ENCODE data around the gene AP1B1.

AP1B1 gene

DNA sequence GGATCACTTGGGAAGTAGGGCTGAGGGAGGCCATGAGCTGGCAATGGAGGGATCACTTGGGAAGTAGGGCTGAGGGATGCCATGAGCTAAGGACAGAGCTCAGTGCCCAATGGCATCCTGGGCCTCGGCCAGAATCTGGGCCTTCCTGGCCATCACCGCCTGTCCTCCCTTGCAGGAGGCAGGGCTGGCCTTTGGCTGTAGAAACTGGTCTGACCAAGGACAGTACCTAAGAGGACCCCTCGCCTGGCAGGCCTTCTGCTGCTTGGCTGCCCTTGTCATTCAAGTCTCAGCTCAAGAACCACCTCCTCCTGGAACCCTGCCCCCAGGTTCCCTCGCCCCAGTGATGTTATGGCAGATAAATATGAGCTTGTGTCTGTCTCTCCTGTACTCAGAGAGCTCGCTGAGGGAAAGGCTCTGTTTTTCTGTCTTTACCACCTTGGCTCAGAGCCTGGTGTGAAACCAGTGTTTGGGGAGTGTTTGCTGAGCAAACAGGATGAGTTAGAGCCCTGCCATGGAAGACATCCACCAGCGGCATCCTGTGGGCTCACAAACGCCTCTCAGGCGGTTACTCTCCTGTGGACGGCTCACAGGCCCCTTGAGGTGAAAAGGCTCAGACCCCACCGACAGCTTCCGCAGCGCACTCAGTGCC lies 53.5 kb downstream of the AP1B1 start:
- TF ChIP-seq, protein P1, sequence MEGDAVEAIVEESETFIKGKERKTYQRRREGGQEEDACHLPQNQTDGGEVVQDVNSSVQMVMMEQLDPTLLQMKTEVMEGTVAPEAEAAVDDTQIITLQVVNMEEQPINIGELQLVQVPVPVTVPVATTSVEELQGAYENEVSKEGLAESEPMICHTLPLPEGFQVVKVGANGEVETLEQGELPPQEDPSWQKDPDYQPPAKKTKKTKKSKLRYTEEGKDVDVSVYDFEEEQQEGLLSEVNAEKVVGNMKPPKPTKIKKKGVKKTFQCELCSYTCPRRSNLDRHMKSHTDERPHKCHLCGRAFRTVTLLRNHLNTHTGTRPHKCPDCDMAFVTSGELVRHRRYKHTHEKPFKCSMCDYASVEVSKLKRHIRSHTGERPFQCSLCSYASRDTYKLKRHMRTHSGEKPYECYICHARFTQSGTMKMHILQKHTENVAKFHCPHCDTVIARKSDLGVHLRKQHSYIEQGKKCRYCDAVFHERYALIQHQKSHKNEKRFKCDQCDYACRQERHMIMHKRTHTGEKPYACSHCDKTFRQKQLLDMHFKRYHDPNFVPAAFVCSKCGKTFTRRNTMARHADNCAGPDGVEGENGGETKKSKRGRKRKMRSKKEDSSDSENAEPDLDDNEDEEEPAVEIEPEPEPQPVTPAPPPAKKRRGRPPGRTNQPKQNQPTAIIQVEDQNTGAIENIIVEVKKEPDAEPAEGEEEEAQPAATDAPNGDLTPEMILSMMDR (IDR thresholded peaks at IDR 0.05; ENCODE audit: control insufficient read depth, insufficient read depth, low read depth, low read length, missing control alignments), result no peak
- no peak for DNase-seq (ENCODE audit: low read depth)

DNA sequence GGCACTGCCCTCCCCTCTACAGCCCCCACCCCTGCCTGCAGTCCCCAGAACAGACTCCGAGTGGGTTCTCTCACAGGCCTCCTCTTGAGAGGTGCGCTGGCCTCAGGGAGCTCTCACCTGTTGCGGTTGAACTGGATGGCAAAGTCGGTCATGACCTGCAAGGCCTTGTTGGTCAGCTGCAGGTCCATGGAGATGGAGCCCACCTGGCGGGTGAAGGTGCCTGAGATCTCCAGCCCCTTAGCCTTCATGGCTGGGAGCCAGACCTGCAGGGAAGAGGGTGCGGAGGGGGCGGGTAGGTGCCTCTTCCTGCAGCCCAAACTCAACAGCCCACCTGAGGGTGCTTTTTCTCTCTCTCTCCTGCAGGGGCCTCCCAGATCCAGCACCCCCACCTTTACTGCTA lies 54.2 kb downstream of the AP1B1 start:
- H3K4me3 ChIP-seq (ENCODE audit: control insufficient read depth, low read depth, low read length), result no peak overlapping the region
- no peak for DNase-seq (ENCODE audit: low read depth)
- TF ChIP-seq, protein P1 (IDR thresholded peaks at IDR 0.05; ENCODE audit: control insufficient read depth, insufficient read depth, low read depth, low read length, missing control alignments), result no peak

More for the DNA sequence above, 53.5 kb downstream of the AP1B1 start:
- H3K4me3 ChIP-seq (ENCODE audit: control insufficient read depth, low read depth, low read length), result no peak overlapping the region

DNA sequence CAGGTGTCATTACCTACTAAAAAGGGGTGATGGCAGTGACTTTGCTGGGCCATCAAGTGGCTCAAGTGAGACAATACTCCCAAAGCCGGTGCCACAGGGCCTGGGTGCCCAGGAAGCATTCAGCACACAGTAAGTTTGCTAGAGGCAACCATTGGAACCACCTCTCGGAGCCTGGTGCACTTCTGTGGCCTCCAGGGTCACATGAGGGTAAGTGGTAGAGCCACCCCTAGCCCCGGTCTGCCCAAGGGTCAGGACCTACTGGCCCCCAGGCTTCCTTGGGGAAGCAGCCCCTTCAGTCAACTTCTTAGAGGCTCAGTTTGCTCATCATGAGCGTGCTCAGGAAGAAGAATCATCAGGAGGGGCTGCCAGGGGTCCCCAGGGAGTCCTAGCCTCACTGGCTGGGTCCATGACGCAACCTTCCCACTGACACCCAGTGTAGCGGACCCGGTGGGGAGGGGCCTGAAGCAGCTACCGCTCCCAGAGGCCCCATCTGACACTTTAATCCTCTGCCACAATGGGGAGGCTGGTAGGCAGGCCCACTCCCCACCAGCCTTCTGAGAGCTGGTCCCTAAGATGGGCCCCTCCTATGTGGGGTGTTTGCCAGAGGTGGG lies 55.4 kb downstream of the AP1B1 start:
- TF ChIP-seq, protein P1 (IDR thresholded peaks at IDR 0.05; ENCODE audit: control insufficient read depth, insufficient read depth, low read depth, low read length, missing control alignments), result no peak
- no peak for DNase-seq (ENCODE audit: low read depth)

DNA sequence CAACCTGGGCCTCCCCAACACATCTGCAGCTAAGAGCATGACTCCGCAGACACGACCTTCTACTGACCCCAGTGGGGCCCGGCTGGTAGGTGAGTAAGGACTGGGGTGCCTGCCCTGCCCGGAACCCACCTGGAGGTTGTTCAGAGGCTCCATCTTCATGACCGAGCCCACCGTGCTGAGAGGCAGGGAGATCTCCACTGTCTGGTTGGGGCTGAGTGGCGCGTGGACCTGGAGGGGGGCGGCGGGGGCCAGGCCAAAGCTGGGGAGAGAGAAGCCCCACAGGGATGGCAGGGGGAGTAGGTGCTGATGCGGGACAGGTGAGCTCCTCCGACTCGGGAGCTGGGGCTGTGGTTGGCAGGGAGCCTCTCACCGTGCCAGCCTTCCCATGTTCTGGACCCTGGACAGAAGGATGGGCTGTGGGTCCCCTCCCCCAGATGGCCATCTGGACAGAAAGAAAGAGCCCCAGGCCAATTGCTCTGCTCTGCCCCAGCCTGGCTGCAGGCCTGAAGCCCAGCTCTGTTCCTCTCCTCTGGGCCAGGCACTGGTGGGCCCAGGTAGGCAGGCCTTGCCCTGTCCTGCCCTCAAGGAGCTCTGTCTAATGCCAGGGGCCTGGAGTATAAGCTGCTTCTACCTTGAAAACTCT lies 56.6 kb downstream of the AP1B1 start:
- no peak overlapping the region for H3K4me3 ChIP-seq (ENCODE audit: control insufficient read depth, low read depth, low read length)
- DNase-seq (ENCODE audit: low read depth), result no peak
- TF ChIP-seq, protein P1 (IDR thresholded peaks at IDR 0.05; ENCODE audit: control insufficient read depth, insufficient read depth, low read depth, low read length, missing control alignments), result no peak

More for the DNA sequence above, 55.4 kb downstream of the AP1B1 start:
- H3K4me3 ChIP-seq (ENCODE audit: control insufficient read depth, low read depth, low read length), result no peak overlapping the region

DNA sequence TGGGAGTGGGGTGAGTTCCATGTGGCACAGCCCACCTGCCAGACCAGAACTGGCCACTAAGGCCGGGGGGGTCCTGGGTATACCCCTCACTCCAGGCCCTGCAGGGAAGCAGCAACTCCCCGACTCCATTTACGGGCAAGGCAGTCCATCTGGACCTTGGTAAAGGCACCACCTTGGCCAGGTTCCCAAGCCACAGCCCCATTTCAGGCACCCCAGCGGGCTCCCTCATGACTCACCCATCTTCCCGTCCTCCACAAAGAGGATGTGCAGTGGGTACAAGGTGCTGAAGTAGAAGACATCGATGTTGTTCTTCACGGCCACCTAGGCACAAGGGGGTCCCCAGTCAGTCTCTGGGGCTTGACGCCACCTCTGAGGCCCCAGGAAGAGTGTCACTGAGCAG lies 57.2 kb downstream of the AP1B1 start:
- DNase-seq (ENCODE audit: low read depth), result no peak
- TF ChIP-seq, protein P1 (IDR thresholded peaks at IDR 0.05; ENCODE audit: control insufficient read depth, insufficient read depth, low read depth, low read length, missing control alignments), result no peak
- H3K4me3 ChIP-seq (ENCODE audit: control insufficient read depth, low read depth, low read length), result no peak overlapping the region

DNA sequence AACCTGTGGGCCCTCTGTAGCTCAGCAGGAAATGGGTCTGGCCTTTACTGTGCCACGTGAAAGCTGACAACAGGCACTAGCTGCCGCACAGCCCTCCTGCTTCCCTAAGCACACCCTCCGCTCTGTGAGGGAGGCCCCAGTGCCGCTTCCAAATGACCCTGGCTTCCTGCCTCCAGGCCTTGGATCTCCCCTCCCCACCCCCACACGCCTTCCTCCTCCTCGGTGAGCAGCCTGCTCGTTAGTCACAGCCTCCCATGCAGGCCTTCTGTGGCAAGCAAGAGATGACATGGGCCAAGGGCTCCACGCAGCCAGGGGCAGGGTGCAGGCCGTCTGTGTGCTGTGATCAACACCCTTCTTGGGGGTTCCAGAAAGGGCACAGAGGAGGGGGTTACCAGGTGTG lies 57.6 kb downstream of the AP1B1 start:
- TF ChIP-seq, protein P1 (IDR thresholded peaks at IDR 0.05; ENCODE audit: control insufficient read depth, insufficient read depth, low read depth, low read length, missing control alignments), result no peak
- DNase-seq (ENCODE audit: low read depth), result no peak
- no peak overlapping the region for H3K4me3 ChIP-seq (ENCODE audit: control insufficient read depth, low read depth, low read length)

Measured in AG09309 (cell line).